Loucy (cell line): Measurements from ENCODE around the gene GRK6.

Experiments
- EZH2phosphoT487 ChIP-seq: fragments of 200-600 bp; IDR thresholded peaks from 2 replicates; pipeline ENCODE4 v1.6.1; 2018; ENCODE audit warnings: antibody characterized with exemption, mild to moderate bottlenecking, moderate library complexity, borderline replicate concordance
- TF ChIP-seq, protein P1 (sequence below): fragments of 200-600 bp; sonication (generic); conservative IDR thresholded peaks from 2 replicates; pipeline ENCODE4 v1.5.1; 2014; ENCODE audit warnings: mild to moderate bottlenecking, antibody characterized with exemption, low read length

DNA sequence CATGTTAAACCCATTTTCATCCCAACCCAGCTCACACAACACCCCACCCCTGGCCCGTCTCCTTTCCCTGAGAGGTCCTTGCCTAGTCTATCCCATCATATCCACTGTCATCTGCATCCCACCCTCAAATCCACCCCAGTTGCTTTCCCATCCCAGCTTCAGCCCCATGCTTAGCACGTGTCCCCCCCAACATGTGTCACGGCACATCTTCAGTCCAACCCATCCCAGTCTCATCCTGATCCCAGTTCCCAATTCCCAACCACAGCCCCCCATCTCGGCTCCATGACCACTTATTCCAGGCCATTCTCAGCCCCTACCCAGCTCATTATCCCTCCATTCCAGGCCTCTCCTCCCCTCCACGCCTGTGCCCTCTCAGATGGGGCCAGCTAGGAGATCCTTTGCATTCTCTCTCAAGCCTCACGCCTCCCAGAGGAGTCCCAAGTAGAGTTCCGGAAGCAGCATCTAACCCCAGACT is 47.6 kb downstream of the GRK6 start:
- TF ChIP-seq, protein P1, sequence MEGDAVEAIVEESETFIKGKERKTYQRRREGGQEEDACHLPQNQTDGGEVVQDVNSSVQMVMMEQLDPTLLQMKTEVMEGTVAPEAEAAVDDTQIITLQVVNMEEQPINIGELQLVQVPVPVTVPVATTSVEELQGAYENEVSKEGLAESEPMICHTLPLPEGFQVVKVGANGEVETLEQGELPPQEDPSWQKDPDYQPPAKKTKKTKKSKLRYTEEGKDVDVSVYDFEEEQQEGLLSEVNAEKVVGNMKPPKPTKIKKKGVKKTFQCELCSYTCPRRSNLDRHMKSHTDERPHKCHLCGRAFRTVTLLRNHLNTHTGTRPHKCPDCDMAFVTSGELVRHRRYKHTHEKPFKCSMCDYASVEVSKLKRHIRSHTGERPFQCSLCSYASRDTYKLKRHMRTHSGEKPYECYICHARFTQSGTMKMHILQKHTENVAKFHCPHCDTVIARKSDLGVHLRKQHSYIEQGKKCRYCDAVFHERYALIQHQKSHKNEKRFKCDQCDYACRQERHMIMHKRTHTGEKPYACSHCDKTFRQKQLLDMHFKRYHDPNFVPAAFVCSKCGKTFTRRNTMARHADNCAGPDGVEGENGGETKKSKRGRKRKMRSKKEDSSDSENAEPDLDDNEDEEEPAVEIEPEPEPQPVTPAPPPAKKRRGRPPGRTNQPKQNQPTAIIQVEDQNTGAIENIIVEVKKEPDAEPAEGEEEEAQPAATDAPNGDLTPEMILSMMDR, result no peak
- no peak for TF ChIP-seq EZH2phosphoT487
